HCT116 (cell line): ENCODE data around the gene ATG10. TPM values are rescaled to one million over a fixed set of nuclear protein-coding genes. Genes with fewer than 3 reads are reported as not detected.

Experiments used
- ATAC-seq: fragments of 200-7000 bp; cut with Tn5 transposase; 2 replicates; pipeline ENCODE4 v1.9.1; 2020; ENCODE audit warnings: mild to moderate bottlenecking, moderate library complexity
- BruUV-seq: library from RNA; stranded (reverse); fragments of 400-500 nt; replicated peaks from 2 replicates; lab custom pipeline; 2021; lab: Mats Ljungman, UMichigan
- CTCF ChIA-PET: fragments of 300-600 bp; sonication (Branson Sonifier 250); formaldehyde crosslinking; loops from one replicate; lab custom pipeline; 2021; ENCODE audit warnings: antibody characterized with exemption; lab: Charles Lee
- POLR2A ChIA-PET: fragments of 300-600, 350-600 bp; sonication (Branson Sonifier 250); formaldehyde crosslinking; loops from one replicate; lab custom pipeline; 2021; ENCODE audit warnings: antibody characterized with exemption; lab: Charles Lee
- RAD21 ChIA-PET, 2 experiments: fragments of 300-600 bp; sonication (Branson Sonifier 250); formaldehyde crosslinking; loops; one replicate each; lab custom pipeline; 2023; ENCODE audit warnings: low total read pairs in 2 of 2; ENCODE audit not compliant: uncharacterized antibody in 2 of 2, unreplicated experiment in 2 of 2, low non-redundant PET in 1 of 2; lab: Charles Lee
- DNase-seq: peaks from one replicate; pipeline ENCODE4 v3.0.0-alpha.2; 2010; ENCODE audit warnings: low read depth, low spot score
- H2AFZ ChIP-seq: fragments of 200-600 bp; shearing (Covaris generic), sonication (generic); 2 replicates; pipeline ENCODE4 v1.6.1; 2017; ENCODE audit warnings: low read depth, mixed run types, mixed read lengths, antibody characterized with exemption, low read length; ENCODE audit not compliant: poor library complexity, severe bottlenecking
- H3K27ac ChIP-seq: 2 replicates; pipeline ENCODE4 v1.5.1; 2012; ENCODE audit warnings: low read depth, low read length
- H3K27me3 ChIP-seq: fragments of 200-600 bp; sonication (generic); 2 replicates; pipeline ENCODE4 v1.6.1; 2016; ENCODE audit warnings: mixed run types, low read length, mixed read lengths; ENCODE audit not compliant: insufficient read depth
- H3K36me3 ChIP-seq, 2 experiments: fragments of 200-500 bp in 1 of 2; fragments of 200-600 bp in 1 of 2; sonication (Bioruptor generic) in 1 of 2; sonication (generic) in 1 of 2; 2 replicates each; pipeline versions ENCODE4 v1.5.1 to v1.6.1; 2014 to 2016; ENCODE audit warnings: low read length in 2 of 2, inconsistent platforms in 1 of 2, mixed read lengths in 1 of 2, mixed run types in 1 of 2; ENCODE audit not compliant: insufficient read depth in 2 of 2, control insufficient read depth in 1 of 2
- H3K4me1 ChIP-seq, 2 experiments: fragments of 200-600 bp in 1 of 2; sonication (generic) in 1 of 2; 2 replicates each; pipeline versions ENCODE4 v1.5.1 to v1.6.1; 2012 to 2017; ENCODE audit warnings: low read length in 2 of 2, inconsistent platforms in 1 of 2, mild to moderate bottlenecking in 1 of 2, mixed read lengths in 1 of 2, mixed run types in 1 of 2, moderate library complexity in 1 of 2; ENCODE audit not compliant: insufficient read depth in 2 of 2, control insufficient read depth in 1 of 2
- H3K4me2 ChIP-seq: fragments of 200-600 bp; sonication (generic); 2 replicates; pipeline ENCODE4 v1.6.1; 2017; ENCODE audit warnings: mixed run types, low read length, mixed read lengths
- H3K4me3 ChIP-seq, 2 experiments: fragments of 200-600 bp in 1 of 2; sonication (generic) in 1 of 2; replicated peaks in 1 of 2; 2 replicates each; pipeline ENCODE4 v1.5.1; 2011 to 2016; ENCODE audit warnings: low read length in 2 of 2, control low read depth in 1 of 2, low read depth in 1 of 2, mild to moderate bottlenecking in 1 of 2, mixed read lengths in 1 of 2, mixed run types in 1 of 2
- H3K79me2 ChIP-seq: fragments of 200-600 bp; sonication (generic); 2 replicates; pipeline ENCODE4 v1.6.1; 2017; ENCODE audit warnings: mild to moderate bottlenecking, mixed run types, low read length, moderate library complexity, mixed read lengths; ENCODE audit not compliant: insufficient read depth
- H3K9ac ChIP-seq: fragments of 200-600 bp; sonication (generic); 2 replicates; pipeline ENCODE4 v1.6.1; 2016; ENCODE audit warnings: low read length, mixed read lengths
- H3K9me2 ChIP-seq: fragments of 200-600 bp; sonication (generic), shearing (Covaris generic); 2 replicates; pipeline ENCODE4 v1.6.1; 2017; ENCODE audit warnings: mixed run types, mild to moderate bottlenecking, moderate library complexity; ENCODE audit not compliant: insufficient read depth
- H3K9me3 ChIP-seq, 2 experiments: fragments of 200-500 bp in 1 of 2; fragments of 200-600 bp in 1 of 2; sonication (Bioruptor generic) in 1 of 2; sonication (generic) in 1 of 2; 2 replicates each; pipeline ENCODE4 v1.6.1; 2014 to 2017; ENCODE audit warnings: low read length in 2 of 2, mixed read lengths in 2 of 2, inconsistent platforms in 1 of 2, low read depth in 1 of 2, mild to moderate bottlenecking in 1 of 2, mixed run types in 1 of 2, moderate library complexity in 1 of 2; ENCODE audit not compliant: control insufficient read depth in 1 of 2, insufficient read depth in 1 of 2
- H4K20me1 ChIP-seq: fragments of 200-600 bp; sonication (generic), shearing (Covaris generic); 2 replicates; pipeline ENCODE4 v1.6.1; 2017; ENCODE audit warnings: mixed run types, mild to moderate bottlenecking, moderate library complexity; ENCODE audit not compliant: insufficient read depth
- ATF3 ChIP-seq: IDR thresholded peaks from 2 replicates; pipeline ENCODE4 v1.6.1; 2012
- CEBPB ChIP-seq: IDR thresholded peaks from 2 replicates; pipeline ENCODE4 v1.6.1; 2012; ENCODE audit warnings: low read depth
- CTCF ChIP-seq, 3 experiments: fragments of 200-600 bp in 1 of 3; sonication (generic) in 1 of 3; IDR thresholded peaks in 2 of 3; conservative IDR thresholded peaks in 1 of 3; 2 replicates each; pipeline ENCODE4 v1.5.1; 2012 to 2017; ENCODE audit warnings: low read depth in 2 of 3, low read length in 2 of 3, antibody characterized with exemption in 1 of 3, borderline replicate concordance in 1 of 3, control low read depth in 1 of 3, mild to moderate bottlenecking in 1 of 3, mixed read lengths in 1 of 3, mixed run types in 1 of 3, moderate library complexity in 1 of 3; ENCODE audit not compliant: insufficient read depth in 1 of 3
- EGR1 ChIP-seq: IDR thresholded peaks from 2 replicates; pipeline ENCODE4 v1.6.1; 2012; ENCODE audit warnings: low read depth
- EZH2 ChIP-seq: fragments of 200-600 bp; sonication (generic); IDR thresholded peaks from 2 replicates; pipeline ENCODE4 v1.6.1; 2017; ENCODE audit warnings: antibody characterized with exemption, mixed run types
- EZH2phosphoT487 ChIP-seq: fragments of 200-600 bp; IDR thresholded peaks from 2 replicates; pipeline ENCODE4 v1.6.1; 2018; ENCODE audit warnings: antibody characterized with exemption, borderline replicate concordance
- JUND ChIP-seq: IDR thresholded peaks from 2 replicates; pipeline ENCODE4 v1.6.1; 2012
- POLR2AphosphoS5 ChIP-seq: IDR thresholded peaks from 2 replicates; pipeline ENCODE4 v1.6.1; 2011; ENCODE audit warnings: mild to moderate bottlenecking, low read depth, low read length, moderate library complexity
- REST ChIP-seq: IDR thresholded peaks from 2 replicates; pipeline ENCODE4 v1.6.1; 2012; ENCODE audit warnings: low read depth
- SP1 ChIP-seq: IDR thresholded peaks from 2 replicates; pipeline ENCODE4 v1.6.1; 2012; ENCODE audit warnings: low read depth
- SRF ChIP-seq: IDR thresholded peaks from 2 replicates; pipeline ENCODE4 v1.6.1; 2012; ENCODE audit warnings: low read depth
- TCF7L2 ChIP-seq: IDR thresholded peaks from 2 replicates; pipeline ENCODE4 v1.7.0; 2011; ENCODE audit warnings: borderline replicate concordance, inconsistent platforms; ENCODE audit not compliant: insufficient read depth, insufficient read length; ENCODE audit errors: extremely low read depth
- YY1 ChIP-seq: IDR thresholded peaks from 2 replicates; pipeline ENCODE4 v1.6.1; 2011; ENCODE audit warnings: low read length, low read depth, moderate library complexity, mild to moderate bottlenecking; ENCODE audit not compliant: insufficient replicate concordance; ENCODE audit errors: extremely low read depth
- ZBTB33 ChIP-seq: IDR thresholded peaks from 2 replicates; pipeline ENCODE4 v1.6.1; 2011; ENCODE audit warnings: mild to moderate bottlenecking, low read length, moderate library complexity; ENCODE audit not compliant: insufficient replicate concordance; ENCODE audit errors: extremely low read depth
- ZFX ChIP-seq: fragments of 450-650 bp; IDR thresholded peaks from 2 replicates; pipeline ENCODE4 v1.6.1; 2017
- ZNF274 ChIP-seq: fragments of 200-500 bp; sonication (Bioruptor generic); IDR thresholded peaks from 2 replicates; pipeline ENCODE4 v1.6.1; 2014; ENCODE audit warnings: mild to moderate bottlenecking, low read depth, low read length, inconsistent platforms
- intact Hi-C: fragments of 100-400 bp; cut with micrococcal nuclease; formaldehyde crosslinking; loops from 2 replicates; pipeline ENCODE4 v1.10.0; 2022
- total RNA-seq: library from RNA; stranded (reverse); gene quantifications from one replicate; pipeline ENCODE4 v1.2.1, GENCODE V29; 2021; ENCODE audit not compliant: unreplicated experiment

The ATG10 gene
- total RNA-seq, 1 experiment from 2014 or later: 9.4 TPM

GRCh38 chr5:82045554-82046275, 73.9 kb downstream of the ATG10 start:
- H3K79me2 ChIP-seq: no peaks in the 10 kb centered on the region
- ChIA-PET CTCF (no interaction called here), RAD21 (no interaction called here), POLR2A (no interaction called here)
- 0 out of 4 replicates have a peak, but pooled peaks cover 0 to 2% of the 10 kb centered on the region in 2 experiments for H3K9me3 ChIP-seq
- no peak overlapping the region for H3K9ac ChIP-seq
- no peak overlapping the region for H3K4me2 ChIP-seq
- H3K27me3 ChIP-seq: no peaks in the 10 kb centered on the region
- TF ChIP-seq CTCF (IDR thresholded peaks at IDR 0.05 in 2 of 3, conservative IDR thresholded peaks at IDR 0.05 in 1 of 3; ENCODE audit: borderline replicate concordance in 1 of 3, insufficient read depth in 1 of 3, low read depth in 2 of 3, low read length in 2 of 3) (no peak), POLR2AphosphoS5 (no peak), JUND (no peak), REST (no peak), YY1 (no peak), EGR1 (no peak), ZBTB33 (no peak), SP1 (no peak), ZFX (no peak), CEBPB (no peak), EZH2phosphoT487 (no peak), ZNF274 (no peak), SRF (no peak), ATF3 (no peak), EZH2 (no peak), TCF7L2 (no peak)
- BruUV-seq: no TSS peak
- H3K4me1 ChIP-seq: no peaks in the 10 kb centered on the region
- no peak overlapping the region for H2AFZ ChIP-seq
- H3K27ac ChIP-seq: no peak overlapping the region
- ATAC-seq: no peak
- H3K4me3 ChIP-seq: no peak overlapping the region
- H4K20me1 ChIP-seq: no peaks in the 10 kb centered on the region
- H3K9me2 ChIP-seq: no peaks in the 10 kb centered on the region
- no peaks in the 10 kb centered on the region for H3K36me3 ChIP-seq
- DNase-seq: no peak
- intact Hi-C loops: no loop called here
